DND-41 (cell line): ENCODE results near the gene POLR2E.
A peak's percentile ranks its signal among the peaks of the same experiment; 100 is the strongest.

ENCODE experiments used
- ATAC-seq: fragments of 200-7000 bp; cut with Tn5 transposase; 3 replicates; pipeline ENCODE4 v1.9.1; 2021; ENCODE audit warnings: low read depth; ENCODE audit not compliant: insufficient read depth
- DNase-seq: peaks from one replicate; pipeline ENCODE4 v3.0.0-alpha.2; 2020
- H2AFZ ChIP-seq: 2 replicates; pipeline ENCODE4 v1.6.0; 2012; ENCODE audit warnings: low read depth, low read length
- H3K27ac ChIP-seq: 2 replicates; pipeline ENCODE4 v1.5.1; 2012; ENCODE audit warnings: low read length, inconsistent platforms
- H3K27me3 ChIP-seq: fragments of 200-600 bp; sonication (generic); 2 replicates; pipeline ENCODE4 v1.6.0; 2012; ENCODE audit warnings: low read length, mild to moderate bottlenecking, inconsistent platforms; ENCODE audit not compliant: insufficient read depth, poor library complexity
- H3K36me3 ChIP-seq: 2 replicates; pipeline ENCODE4 v1.5.1; 2012; ENCODE audit warnings: low read length, inconsistent platforms; ENCODE audit not compliant: insufficient read depth
- H3K4me1 ChIP-seq: 2 replicates; pipeline ENCODE4 v1.5.1; 2012; ENCODE audit warnings: mild to moderate bottlenecking, low read length; ENCODE audit not compliant: insufficient read depth
- H3K4me2 ChIP-seq: 2 replicates; pipeline ENCODE4 v1.6.0; 2012; ENCODE audit warnings: mild to moderate bottlenecking, moderate library complexity, low read length, inconsistent platforms; ENCODE audit not compliant: insufficient read depth
- H3K4me3 ChIP-seq, 2 experiments: fragments of 200-600 bp in 1 of 2; shearing (Covaris generic) in 1 of 2; 2 replicates each; pipeline ENCODE4 v1.5.1; 2012 to 2016; ENCODE audit warnings: inconsistent platforms in 2 of 2, low read length in 2 of 2, mild to moderate bottlenecking in 2 of 2, low read depth in 1 of 2, moderate library complexity in 1 of 2
- H3K79me2 ChIP-seq: 2 replicates; pipeline ENCODE4 v1.6.0; 2012; ENCODE audit warnings: low read length, inconsistent platforms; ENCODE audit not compliant: insufficient read depth
- H3K9ac ChIP-seq: 2 replicates; pipeline ENCODE4 v1.6.0; 2012; ENCODE audit warnings: low read depth, mild to moderate bottlenecking, inconsistent platforms, low read length, moderate library complexity
- H3K9me3 ChIP-seq: 2 replicates; pipeline ENCODE4 v1.5.1; 2012; ENCODE audit warnings: low read length, moderate library complexity, mild to moderate bottlenecking, inconsistent platforms; ENCODE audit not compliant: insufficient read depth, severe bottlenecking
- H4K20me1 ChIP-seq: 2 replicates; pipeline ENCODE4 v1.6.0; 2012; ENCODE audit warnings: low read length; ENCODE audit not compliant: insufficient read depth
- CTCF ChIP-seq: IDR thresholded peaks from 2 replicates; pipeline ENCODE4 v1.5.1; 2012; ENCODE audit warnings: borderline replicate concordance, low read length, moderate library complexity, mild to moderate bottlenecking; ENCODE audit not compliant: poor library complexity, severe bottlenecking; ENCODE audit errors: extremely low read depth
- EZH2 ChIP-seq: IDR thresholded peaks from 3 replicates; pipeline ENCODE4 v1.6.1; 2012; ENCODE audit warnings: borderline replicate concordance, low read depth, mild to moderate bottlenecking, moderate library complexity, low read length, inconsistent platforms; ENCODE audit not compliant: severe bottlenecking

POLR2E gene

GRCh38 chr19:1084024-1084868, 10.9 kb downstream of the POLR2E start:
- peaks cover 36% of the 10 kb centered on the region for H4K20me1 ChIP-seq
- no peak overlapping the region for H3K9ac ChIP-seq
- DNase-seq (no peak), ATAC-seq (no peak)
- no peaks in the 10 kb centered on the region for H3K79me2 ChIP-seq
- H3K9me3 ChIP-seq: no peaks in the 10 kb centered on the region
- peaks cover 95% of the 10 kb centered on the region for H3K36me3 ChIP-seq
- H2AFZ ChIP-seq: no peak overlapping the region
- H3K27ac ChIP-seq: no peak overlapping the region
- no peaks in the 10 kb centered on the region for H3K27me3 ChIP-seq
- TF ChIP-seq CTCF (no peak), EZH2 (no peak)
- no peaks in the 10 kb centered on the region for H3K4me1 ChIP-seq
- H3K4me3 ChIP-seq: no peak overlapping the region
- no peak overlapping the region for H3K4me2 ChIP-seq

- Histone ChIP-seq H3K4me2 (no peak overlapping the region), H3K36me3 (peaks cover 91% of the 10 kb centered on the region), H3K27ac (no peak overlapping the region), H4K20me1 (peaks cover 26% of the 10 kb centered on the region), H3K9me3 (no peaks in the 10 kb centered on the region), H2AFZ (no peak overlapping the region), H3K4me3 (no peak overlapping the region), H3K4me1 (no peaks in the 10 kb centered on the region), H3K79me2 (no peaks in the 10 kb centered on the region), H3K9ac (no peak overlapping the region), H3K27me3 (no peaks in the 10 kb centered on the region)
- ATAC-seq (no peak), DNase-seq (no peak)
- no peak for TF ChIP-seq CTCF
Measured at GRCh38 chr19:1082928-1083816, 12.0 kb downstream of the POLR2E start.

- TF ChIP-seq EZH2 (no peak), CTCF (no peak)
- ATAC-seq: peak; percentile 49; the same call in 2 of the 3 replicates
- H3K79me2 ChIP-seq: 0 out of 2 replicates have a peak, but pooled peaks cover 4% of the 10 kb centered on the region
- no peak overlapping the region for H3K4me3 ChIP-seq
- peaks cover 31% of the 10 kb centered on the region for H4K20me1 ChIP-seq
- peak; percentile 58 for DNase-seq
- H3K4me1 ChIP-seq: peaks cover 6% of the 10 kb centered on the region
- H3K27ac ChIP-seq: no peak overlapping the region
- H3K36me3 ChIP-seq: peaks cover 88% of the 10 kb centered on the region
- no peak overlapping the region for H3K4me2 ChIP-seq
- H3K9ac ChIP-seq: no peak overlapping the region
- H3K27me3 ChIP-seq: no peaks in the 10 kb centered on the region
- H3K9me3 ChIP-seq: no peaks in the 10 kb centered on the region
- H2AFZ ChIP-seq: no peak overlapping the region
Measured at GRCh38 chr19:1082165-1082927, 12.8 kb downstream of the POLR2E start.
